Measurements from ENCODE around the gene PHF21B.

PHF21B gene

GRCh38 chr22:44834065-44834464 is 175.7 kb downstream of the PHF21B start:
- no peak for DNase-seq

- DNase-seq: no peak
These were observed 177.9 kb downstream of the PHF21B start for GRCh38 chr22:44831885-44832284.

Measured in right hindlimb (tissue), 1 donor.